Frontal cortex (tissue), 4 donors: ENCODE results near the gene CALHM1. TPM values are rescaled to one million over a fixed set of nuclear protein-coding genes. Genes with fewer than 3 reads are reported as not detected.
"Not testable (repeated sequence)": the region's sequence is repeated elsewhere in the genome, so short reads cannot be mapped to it uniquely, and the experiment has no call there.

ENCODE experiments used
- DNase-seq, 2 donors: peaks; one replicate each; pipeline ENCODE4 v3.0.0; 2012; ENCODE audit warnings: low spot score in 2 of 2
- FAIRE-seq: peaks from 2 replicates; lab custom pipeline; 2012; peaks lifted over from hg19 to GRCh38; lab: Jason Lieb, UNC
- total RNA-seq: library from RNA; depleted of rRNA; stranded (reverse); fragments of >200 nt; gene quantifications from one replicate; pipeline ENCODE4 v1.2.3, GENCODE V29; 2014
- donor health status: control.
- donor health status: control.
- donor health status: control.

CALHM1 gene
- total RNA-seq = not detected

- peak in 1 of 2 donors; percentile 63 for DNase-seq
- no peak for FAIRE-seq
These were observed at the start of gene CALHM1 for GRCh38 chr10:103458720-103459119. CALHM1 (minus strand) TSS chr10:103458900; CDS start chr10:103458751, 149 bp downstream.

GRCh38 chr10:103507235-103508191 is 48.8 kb upstream of the CALHM1 start:
- DNase-seq (no peak), FAIRE-seq (no peak)

GRCh38 chr10:103506061-103506460 is 47.4 kb upstream of the CALHM1 start:
- no peak for DNase-seq

GRCh38 chr10:103504181-103504783 is 45.6 kb upstream of the CALHM1 start:
- FAIRE-seq (no peak), DNase-seq (no peak)

More at GRCh38 chr10:103506061-103506460, 47.4 kb upstream of the CALHM1 start:
- no peak for FAIRE-seq

- DNase-seq, FAIRE-seq: not testable (repeated sequence)
These were observed 45.1 kb upstream of the CALHM1 start for GRCh38 chr10:103503777-103504176.

- FAIRE-seq (no peak), DNase-seq (no peak)
These were observed 44.4 kb upstream of the CALHM1 start for GRCh38 chr10:103502849-103503660.

GRCh38 chr10:103501186-103501585 is 42.5 kb upstream of the CALHM1 start:
- FAIRE-seq (no peak), DNase-seq (no peak)

GRCh38 chr10:103500481-103500880 is 41.8 kb upstream of the CALHM1 start:
- DNase-seq (no peak), FAIRE-seq (no peak)

- FAIRE-seq (no peak), DNase-seq (no peak)
These were observed 41.2 kb upstream of the CALHM1 start for GRCh38 chr10:103499881-103500280.

- DNase-seq (no peak), FAIRE-seq (no peak)
These were observed 40.4 kb upstream of the CALHM1 start for GRCh38 chr10:103498936-103499638.

GRCh38 chr10:103497161-103497915 is 38.6 kb upstream of the CALHM1 start:
- DNase-seq (no peak), FAIRE-seq (no peak)

- FAIRE-seq = no peak
These were observed 36.6 kb upstream of the CALHM1 start for GRCh38 chr10:103495321-103495720.

GRCh38 chr10:103493916-103494877 is 35.5 kb upstream of the CALHM1 start:
- DNase-seq (peak; percentile 42 to 44), FAIRE-seq (no peak)

More at GRCh38 chr10:103495321-103495720, 36.6 kb upstream of the CALHM1 start:
- DNase-seq = no peak

GRCh38 chr10:103493362-103493915 is 34.7 kb upstream of the CALHM1 start, which contains the start of gene NEURL1:
NEURL1 (plus strand) TSS chr10:103493705; CDS start chr10:103494388, 683 bp downstream.
- FAIRE-seq = no peak
- DNase-seq = peak; percentile 45 to 63

- DNase-seq (no peak), FAIRE-seq (no peak)
These were observed 34.1 kb upstream of the CALHM1 start for GRCh38 chr10:103492655-103493261.

- no peak for DNase-seq
- FAIRE-seq = no peak
These were observed 33.1 kb upstream of the CALHM1 start for GRCh38 chr10:103491729-103492364.
